Measurements from ENCODE around the gene CHST6.

GRCh38 chr16:75481475-75481874 lies 13.8 kb downstream of the CHST6 start:
- TF ChIP-seq CTCF (IDR thresholded peaks at IDR 0.05; ENCODE audit: low read depth, low read length) (no peak), EZH2phosphoT487 (IDR thresholded peaks at IDR 0.05; ENCODE audit: low read depth) (no peak)

Measured in OCI-LY3 (cell line).